ENCODE measurements around the gene DLGAP5.

DLGAP5 gene

GRCh38 chr14:55188686-55189295 lies 2.6 kb downstream of the DLGAP5 start:
- no peak for DNase-seq

GRCh38 chr14:55180434-55180833 lies 11.0 kb downstream of the DLGAP5 start:
- no peak for DNase-seq

GRCh38 chr14:55180006-55180405 lies 11.4 kb downstream of the DLGAP5 start:
- DNase-seq = no peak

- no peak for DNase-seq
These were observed 20.9 kb downstream of the DLGAP5 start for GRCh38 chr14:55170526-55170925.

GRCh38 chr14:55160989-55161388 lies 30.4 kb downstream of the DLGAP5 start:
- DNase-seq = peak; percentile 64

GRCh38 chr14:55158412-55158811 lies 33.0 kb downstream of the DLGAP5 start:
- no peak for DNase-seq

GRCh38 chr14:55157080-55157479 lies 34.3 kb downstream of the DLGAP5 start:
- no peak for DNase-seq

GRCh38 chr14:55153951-55154350 lies 37.4 kb downstream of the DLGAP5 start:
- no peak for DNase-seq

- DNase-seq = no peak
These were observed 39.2 kb downstream of the DLGAP5 start for GRCh38 chr14:55152052-55152753.

- DNase-seq = no peak
These were observed 39.8 kb downstream of the DLGAP5 start for GRCh38 chr14:55151601-55152000.

- DNase-seq = no peak
These were observed 45.0 kb downstream of the DLGAP5 start for GRCh38 chr14:55146425-55146824.

- no peak for DNase-seq
These were observed 48.9 kb downstream of the DLGAP5 start for GRCh38 chr14:55142466-55142865.

GRCh38 chr14:55141825-55142224 lies 49.6 kb downstream of the DLGAP5 start:
- DNase-seq = no peak

GRCh38 chr14:55139696-55140509 lies 51.5 kb downstream of the DLGAP5 start:
- no peak for DNase-seq

- no peak for DNase-seq
These were observed 52.2 kb downstream of the DLGAP5 start for GRCh38 chr14:55139141-55139540.

- DNase-seq = no peak
These were observed 53.3 kb downstream of the DLGAP5 start for GRCh38 chr14:55138091-55138490.

GRCh38 chr14:55136885-55137786 lies 54.2 kb downstream of the DLGAP5 start:
- no peak for DNase-seq

GRCh38 chr14:55136241-55136640 lies 55.1 kb downstream of the DLGAP5 start:
- DNase-seq = no peak

GRCh38 chr14:55133416-55133815 lies 58.0 kb downstream of the DLGAP5 start:
- DNase-seq = no peak

- DNase-seq = peak; percentile 15
These were observed 59.8 kb downstream of the DLGAP5 start for GRCh38 chr14:55131370-55132137.

- DNase-seq = no peak
These were observed 61.2 kb downstream of the DLGAP5 start for GRCh38 chr14:55130196-55130550.

All from CD4-positive, alpha-beta T cell treated with Interleukin-21 for 1 hour (primary cell).